ENCODE measurements around the gene KCTD1. TPM values are rescaled to one million over a fixed set of nuclear protein-coding genes. Genes with fewer than 3 reads are reported as not detected.

The KCTD1 gene
- total and polyA plus RNA-seq, 2 of the 4 experiments (the other 2 are of a cell fraction), result 5.0 to 5.8 TPM

GRCh38 chr18:26532367-26533340, 15.7 kb downstream of the KCTD1 start:
- Histone ChIP-seq H2BK15ac (ENCODE audit: low read depth, low read length) (no peak overlapping the region), H2BK120ac (ENCODE audit: low read depth, low read length) (no peak overlapping the region), H3K23ac (ENCODE audit: low read depth, low read length) (no peak overlapping the region), H2BK5ac (ENCODE audit: low read depth, low read length, poor library complexity, severe bottlenecking) (no peak overlapping the region), H3K79me1 (ENCODE audit: low read depth in 1 of 2, low read length in 2 of 2) (peaks cover 0 to 10% of the 10 kb centered on the region in 2 experiments; a peak in 3 of 4 replicates), H3K36me3 (ENCODE audit: control insufficient read depth, insufficient read depth, low read length) (no peaks in the 10 kb centered on the region), H2AK5ac (ENCODE audit: low read depth, low read length) (no peak overlapping the region), H2AK9ac (replicated peaks; ENCODE audit: low read depth, low read length, poor library complexity) (no peak overlapping the region), H3K9me3 (ENCODE audit: control insufficient read depth, insufficient read depth, low read length) (no peaks in the 10 kb centered on the region), H3K4ac (ENCODE audit: low read depth, low read length) (no peak overlapping the region), H2BK20ac (ENCODE audit: low read depth, low read length) (no peak overlapping the region), H3K4me1 (ENCODE audit: control insufficient read depth, insufficient read depth, low read length) (no peaks in the 10 kb centered on the region), H4K91ac (ENCODE audit: insufficient read depth, low read depth, low read length) (no peak overlapping the region), H4K8ac (ENCODE audit: low read depth in 2 of 2, low read length in 2 of 2) (no peak overlapping the region), H3K14ac (replicated peaks; ENCODE audit: low read depth, low read length) (no peak overlapping the region), H3K9ac (ENCODE audit: low read depth, low read length) (no peak overlapping the region), H3K4me2 (ENCODE audit: low read depth, low read length) (no peak overlapping the region), H3K4me3 (ENCODE audit: insufficient read depth, low read depth, low read length) (no peak overlapping the region), H3K27ac (ENCODE audit: insufficient read depth, low read length) (no peak overlapping the region), H4K5ac (ENCODE audit: low read depth, low read length) (no peak overlapping the region), H3K9me1 (ENCODE audit: insufficient read depth, low read length) (peaks cover 3% of the 10 kb centered on the region; the same call in 1 of the 2 replicates), H3K18ac (ENCODE audit: low read depth, low read length) (no peak overlapping the region), H2AFZ (replicated peaks; ENCODE audit: low read length, poor library complexity) (no peak overlapping the region), H4K20me1 (ENCODE audit: insufficient read depth, low read length) (no peaks in the 10 kb centered on the region), H3K56ac (ENCODE audit: extremely low read depth, insufficient read depth, low read length) (no peak overlapping the region), H3K27me3 (ENCODE audit: control insufficient read depth, insufficient read depth, low read length) (no peaks in the 10 kb centered on the region)
- ATAC-seq (ENCODE audit: low read depth), result no peak
- no TSS peak for BruUV-seq (replicated peaks)
- in situ Hi-C loops (cut with MboI; ENCODE audit: low sequenced_read_pairs) (no loop called here), dilution Hi-C loops (cut with HindIII; ENCODE audit: low sequenced_read_pairs, unreplicated experiment) (no loop called here), intact Hi-C loops (cut with micrococcal nuclease) (loop anchor here (10.0 kb wide), 1 partner anchor 62 kb away; no protein-coding TSS in a partner anchor)
- CTCF ChIA-PET, result interaction anchor here (0.6 to 1.4 kb wide), 3 partner anchors 26 to 1624 kb away, joined by 3 to 4 read pairs (median 3); no protein-coding TSS in a partner anchor
- TF ChIP-seq, protein P1, sequence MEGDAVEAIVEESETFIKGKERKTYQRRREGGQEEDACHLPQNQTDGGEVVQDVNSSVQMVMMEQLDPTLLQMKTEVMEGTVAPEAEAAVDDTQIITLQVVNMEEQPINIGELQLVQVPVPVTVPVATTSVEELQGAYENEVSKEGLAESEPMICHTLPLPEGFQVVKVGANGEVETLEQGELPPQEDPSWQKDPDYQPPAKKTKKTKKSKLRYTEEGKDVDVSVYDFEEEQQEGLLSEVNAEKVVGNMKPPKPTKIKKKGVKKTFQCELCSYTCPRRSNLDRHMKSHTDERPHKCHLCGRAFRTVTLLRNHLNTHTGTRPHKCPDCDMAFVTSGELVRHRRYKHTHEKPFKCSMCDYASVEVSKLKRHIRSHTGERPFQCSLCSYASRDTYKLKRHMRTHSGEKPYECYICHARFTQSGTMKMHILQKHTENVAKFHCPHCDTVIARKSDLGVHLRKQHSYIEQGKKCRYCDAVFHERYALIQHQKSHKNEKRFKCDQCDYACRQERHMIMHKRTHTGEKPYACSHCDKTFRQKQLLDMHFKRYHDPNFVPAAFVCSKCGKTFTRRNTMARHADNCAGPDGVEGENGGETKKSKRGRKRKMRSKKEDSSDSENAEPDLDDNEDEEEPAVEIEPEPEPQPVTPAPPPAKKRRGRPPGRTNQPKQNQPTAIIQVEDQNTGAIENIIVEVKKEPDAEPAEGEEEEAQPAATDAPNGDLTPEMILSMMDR (conservative IDR thresholded peaks at IDR 0.05; ENCODE audit: low read depth, low read length), result no peak
- TF ChIP-seq CEBPB (IDR thresholded peaks at IDR 0.05; ENCODE audit: low read depth, low read length), result no peak
- TF ChIP-seq MAFK (IDR thresholded peaks at IDR 0.05; ENCODE audit: low read depth, low read length), result no peak
- no peak for TF ChIP-seq RCOR1 (IDR thresholded peaks at IDR 0.05; ENCODE audit: insufficient replicate concordance, low read length)
- no peak for TF ChIP-seq SMC3 (IDR thresholded peaks at IDR 0.05; ENCODE audit: low read depth, low read length)
- no peak for TF ChIP-seq POLR2A (IDR thresholded peaks at IDR 0.05; ENCODE audit: low read depth, low read length)
- TF ChIP-seq CHD1 (IDR thresholded peaks at IDR 0.05; ENCODE audit: low read depth, low read length), result no peak
- no peak for TF ChIP-seq NFE2L2 (IDR thresholded peaks at IDR 0.05; ENCODE audit: low read depth, low read length)
- no peak for TF ChIP-seq USF2 (IDR thresholded peaks at IDR 0.05; ENCODE audit: low read depth, low read length)
- TF ChIP-seq FOS (IDR thresholded peaks at IDR 0.05; ENCODE audit: low read depth, low read length), result no peak
- no peak for TF ChIP-seq ELK1 (IDR thresholded peaks at IDR 0.05; ENCODE audit: borderline replicate concordance, low read depth, low read length)
- no CpG with 5 or more reads among the region's 9 CpGs for WGBS, 2 experiments (ENCODE audit: extremely low coverage in 2 of 2, insufficient read length in 1 of 2)
- POLR2A ChIA-PET (ENCODE audit: unreplicated experiment), result no interaction called here
- peak; percentile 46 for DNase-seq
